HepG2 (cell line): ENCODE results near the gene VPREB3. TPM values are rescaled to one million over a fixed set of nuclear protein-coding genes. Genes with fewer than 3 reads are reported as not detected.

Experiments
- CENPT ChIP-seq: sonication (generic); formaldehyde crosslinking; IDR thresholded peaks from 2 replicates; pipeline ENCODE4 v1.8.0; 2022; ENCODE audit warnings: low read depth, mild to moderate bottlenecking, moderate library complexity, missing genetic modification reagents
- HMGA1 ChIP-seq: sonication (generic); formaldehyde crosslinking; conservative IDR thresholded peaks from 2 replicates; pipeline ENCODE4 v1.4.0; 2020; ENCODE audit warnings: missing genetic modification reagents
- JDP2 ChIP-seq: sonication (generic); formaldehyde crosslinking; IDR thresholded peaks from 2 replicates; pipeline ENCODE4 v1.8.1; 2022; ENCODE audit warnings: missing genetic modification reagents, borderline replicate concordance
- KMT2B ChIP-seq: IDR thresholded peaks from 2 replicates; pipeline ENCODE4 v1.6.1; 2016; ENCODE audit warnings: missing genetic modification reagents, missing compliant biosample characterization
- MIER3 ChIP-seq: IDR thresholded peaks from 2 replicates; pipeline ENCODE4 v1.6.1; 2016; ENCODE audit warnings: missing compliant biosample characterization, borderline replicate concordance
- RFXANK ChIP-seq: IDR thresholded peaks from 2 replicates; pipeline ENCODE4 v1.6.1; 2016
- SMAD1 ChIP-seq: sonication (generic); formaldehyde crosslinking; IDR thresholded peaks from 2 replicates; pipeline ENCODE4 v1.4.0; 2020; ENCODE audit warnings: missing genetic modification reagents, low read depth, mild to moderate bottlenecking, borderline replicate concordance
- SP1 ChIP-seq, 2 experiments: fragments of 450-650 bp in 1 of 2; sonication (generic) in 1 of 2; formaldehyde crosslinking in 1 of 2; IDR thresholded peaks; 2 replicates each; pipeline versions ENCODE4 v1.4.0 to v1.6.1; 2016 to 2020; ENCODE audit warnings: missing genetic modification reagents in 1 of 2
- STAG1 ChIP-seq: sonication (generic); formaldehyde crosslinking; IDR thresholded peaks from 2 replicates; pipeline ENCODE4 v1.4.0; 2020; ENCODE audit warnings: missing genetic modification reagents
- ZFP1 ChIP-seq: IDR thresholded peaks from 2 replicates; pipeline ENCODE4 v1.6.1; 2016
- ZFP91 ChIP-seq: sonication (generic); formaldehyde crosslinking; IDR thresholded peaks from 2 replicates; pipeline ENCODE4 v1.9.0; 2022; ENCODE audit warnings: missing genetic modification reagents, mild to moderate bottlenecking, borderline replicate concordance
- ZNF138 ChIP-seq: sonication (generic); formaldehyde crosslinking; IDR thresholded peaks from 2 replicates; pipeline ENCODE4 v1.5.0; 2020; ENCODE audit warnings: mild to moderate bottlenecking, low read depth, missing genetic modification reagents
- ZNF253 ChIP-seq: sonication (generic); formaldehyde crosslinking; IDR thresholded peaks from 2 replicates; pipeline ENCODE4 v1.8.0; 2022; ENCODE audit warnings: mild to moderate bottlenecking, missing genetic modification reagents, borderline replicate concordance
- ZNF460 ChIP-seq: sonication (generic); formaldehyde crosslinking; IDR thresholded peaks from 2 replicates; pipeline ENCODE4 v1.5.1; 2020; ENCODE audit warnings: missing genetic modification reagents, mild to moderate bottlenecking, borderline replicate concordance
- ZNF75D ChIP-seq: sonication (generic); formaldehyde crosslinking; IDR thresholded peaks from 2 replicates; pipeline ENCODE4 v1.8.1; 2023; ENCODE audit warnings: missing genetic modification reagents, mild to moderate bottlenecking, borderline replicate concordance
- ZNF772 ChIP-seq: sonication (generic); formaldehyde crosslinking; IDR thresholded peaks from 2 replicates; pipeline ENCODE4 v1.5.0; 2020; ENCODE audit warnings: mild to moderate bottlenecking, missing genetic modification reagents
- ZSCAN29 ChIP-seq: sonication (generic); formaldehyde crosslinking; conservative IDR thresholded peaks from 2 replicates; pipeline ENCODE4 v1.4.0; 2020; ENCODE audit warnings: mild to moderate bottlenecking, missing genetic modification reagents
- polyA plus RNA-seq, 8 experiments: library from polyadenylated mRNA; depleted of rRNA in 3 of 8; stranded (reverse) in 7 of 8; unstranded in 1 of 8; fragments of >200 nt; fragmentation: Illumina TruSeq in 4 of 8; extraction: Trizol in 4 of 8; gene quantifications; 2 replicates each; pipeline versions ENCODE4 v1.2.1 to v1.2.3, GENCODE V29; 2011 to 2016; ENCODE audit warnings: low read depth in 4 of 8, missing spikeins in 1 of 8, mixed read lengths in 1 of 8; ENCODE audit not compliant: insufficient read depth in 1 of 8
- total RNA-seq, 5 experiments: library from RNA; depleted of rRNA; stranded (reverse); fragments of >200 nt; fragmentation: Illumina TruSeq; extraction: Trizol; gene quantifications; 2 replicates each; pipeline ENCODE4 v1.2.3, GENCODE V29; 2016; ENCODE audit warnings: low read depth in 1 of 5
- TF ChIP-seq, protein P1 (sequence below), 2 experiments: fragments of 450-650 bp in 1 of 2; sonication (generic) in 1 of 2; formaldehyde crosslinking in 1 of 2; IDR thresholded peaks; 2 replicates each; pipeline versions ENCODE4 v1.6.1 to v1.8.0; 2016 to 2022; ENCODE audit warnings: antibody characterized with exemption in 1 of 2, mild to moderate bottlenecking in 1 of 2, missing genetic modification reagents in 1 of 2

VPREB3 gene
- total and polyA plus RNA-seq, 2 of the 13 experiments (the other 11 are each of a cell fraction or from before 2014, with no cell fraction given) = 0.22 TPM; not detected in 1

DNA sequence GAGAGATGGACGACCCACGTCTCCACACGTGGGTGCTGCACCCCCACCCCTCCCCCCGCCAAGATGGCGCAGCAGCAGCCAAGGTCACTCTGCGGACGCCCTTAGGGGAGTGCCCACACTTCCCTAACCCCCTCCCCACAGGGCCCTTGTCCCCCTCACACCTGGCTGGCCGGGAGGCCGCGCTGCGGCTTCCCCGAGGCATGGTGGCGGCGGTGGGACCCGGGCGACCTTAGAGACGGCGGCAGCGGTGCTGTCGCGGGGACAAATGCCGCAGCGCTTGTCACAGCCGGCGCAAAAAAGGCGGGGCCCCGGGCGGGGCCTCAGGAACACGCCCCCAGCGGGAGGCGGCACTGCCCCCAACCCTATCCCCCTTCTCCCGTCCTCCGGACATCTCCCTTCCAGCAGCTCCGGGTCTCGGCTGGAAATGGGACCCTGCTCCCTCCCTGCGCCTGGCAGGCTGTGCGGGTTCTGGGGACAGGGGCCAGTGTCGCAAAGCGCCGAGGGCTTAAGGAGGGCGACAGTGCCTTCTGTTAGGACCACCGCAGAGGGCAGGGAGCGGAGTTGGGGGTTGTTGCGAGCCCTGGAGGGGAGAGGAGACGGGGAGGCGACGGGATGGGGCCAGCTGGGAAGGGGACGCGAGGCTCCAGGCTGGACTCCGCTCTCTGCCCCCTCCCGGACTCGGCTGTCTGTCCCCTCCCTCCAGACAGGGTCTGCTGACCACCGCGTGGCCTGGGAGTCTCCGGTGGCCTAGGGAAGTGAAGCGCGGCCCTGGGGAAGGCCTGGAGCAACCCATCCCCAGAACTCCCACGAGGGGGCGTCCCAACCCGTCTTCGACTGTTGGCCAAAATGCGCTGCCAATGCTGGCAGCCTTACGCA lies 13.7 kb upstream of the VPREB3 start, which contains the start of gene CHCHD10 (continued):
- TF ChIP-seq, protein P1, sequence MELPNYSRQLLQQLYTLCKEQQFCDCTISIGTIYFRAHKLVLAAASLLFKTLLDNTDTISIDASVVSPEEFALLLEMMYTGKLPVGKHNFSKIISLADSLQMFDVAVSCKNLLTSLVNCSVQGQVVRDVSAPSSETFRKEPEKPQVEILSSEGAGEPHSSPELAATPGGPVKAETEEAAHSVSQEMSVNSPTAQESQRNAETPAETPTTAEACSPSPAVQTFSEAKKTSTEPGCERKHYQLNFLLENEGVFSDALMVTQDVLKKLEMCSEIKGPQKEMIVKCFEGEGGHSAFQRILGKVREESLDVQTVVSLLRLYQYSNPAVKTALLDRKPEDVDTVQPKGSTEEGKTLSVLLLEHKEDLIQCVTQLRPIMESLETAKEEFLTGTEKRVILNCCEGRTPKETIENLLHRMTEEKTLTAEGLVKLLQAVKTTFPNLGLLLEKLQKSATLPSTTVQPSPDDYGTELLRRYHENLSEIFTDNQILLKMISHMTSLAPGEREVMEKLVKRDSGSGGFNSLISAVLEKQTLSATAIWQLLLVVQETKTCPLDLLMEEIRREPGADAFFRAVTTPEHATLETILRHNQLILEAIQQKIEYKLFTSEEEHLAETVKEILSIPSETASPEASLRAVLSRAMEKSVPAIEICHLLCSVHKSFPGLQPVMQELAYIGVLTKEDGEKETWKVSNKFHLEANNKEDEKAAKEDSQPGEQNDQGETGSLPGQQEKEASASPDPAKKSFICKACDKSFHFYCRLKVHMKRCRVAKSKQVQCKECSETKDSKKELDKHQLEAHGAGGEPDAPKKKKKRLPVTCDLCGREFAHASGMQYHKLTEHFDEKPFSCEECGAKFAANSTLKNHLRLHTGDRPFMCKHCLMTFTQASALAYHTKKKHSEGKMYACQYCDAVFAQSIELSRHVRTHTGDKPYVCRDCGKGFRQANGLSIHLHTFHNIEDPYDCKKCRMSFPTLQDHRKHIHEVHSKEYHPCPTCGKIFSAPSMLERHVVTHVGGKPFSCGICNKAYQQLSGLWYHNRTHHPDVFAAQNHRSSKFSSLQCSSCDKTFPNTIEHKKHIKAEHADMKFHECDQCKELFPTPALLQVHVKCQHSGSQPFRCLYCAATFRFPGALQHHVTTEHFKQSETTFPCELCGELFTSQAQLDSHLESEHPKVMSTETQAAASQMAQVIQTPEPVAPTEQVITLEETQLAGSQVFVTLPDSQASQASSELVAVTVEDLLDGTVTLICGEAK (IDR thresholded peaks at IDR 0.05) = no peak
- TF ChIP-seq, protein P1 (CRISPR knock-in tag; IDR thresholded peaks at IDR 0.05) = 0 out of 2 replicates have a peak, but pooled peaks have one; percentile 14
- TF ChIP-seq ZNF460 (CRISPR knock-in tag) (peak; percentile 44; the same call in 1 of the 2 replicates), HMGA1 (no peak), SMAD1 (CRISPR knock-in tag) (no peak), ZFP91 (peak; percentile 88), SP1 (IDR thresholded peaks at IDR 0.05) (no peak), SP1 (CRISPR knock-in tag; IDR thresholded peaks at IDR 0.05) (0 out of 2 replicates have a peak, but pooled peaks have one; percentile 25), MIER3 (CRISPR knock-in tag) (0 out of 2 replicates have a peak, but pooled peaks have one; percentile 20), CENPT (CRISPR knock-in tag) (0 out of 2 replicates have a peak, but pooled peaks have one; percentile 30), ZFP1 (CRISPR knock-in tag) (no peak), ZNF138 (CRISPR knock-in tag) (peak; percentile 48), ZNF772 (CRISPR knock-in tag) (peak; percentile 68), KMT2B (no peak), ZSCAN29 (0 out of 2 replicates have a peak, but pooled peaks have one; percentile 67), JDP2 (CRISPR knock-in tag) (no peak), ZNF253 (CRISPR knock-in tag) (peak; percentile 36; the same call in 1 of the 2 replicates), RFXANK (CRISPR knock-in tag) (no peak), ZNF75D (no peak), STAG1 (CRISPR knock-in tag) (peak; percentile 87)
